Measurements from ENCODE around the gene IRF7.

Gene IRF7

GRCh38 chr11:607971-608659 lies 7.6 kb downstream of the IRF7 start:
- FAIRE-seq = no peak

DNA sequence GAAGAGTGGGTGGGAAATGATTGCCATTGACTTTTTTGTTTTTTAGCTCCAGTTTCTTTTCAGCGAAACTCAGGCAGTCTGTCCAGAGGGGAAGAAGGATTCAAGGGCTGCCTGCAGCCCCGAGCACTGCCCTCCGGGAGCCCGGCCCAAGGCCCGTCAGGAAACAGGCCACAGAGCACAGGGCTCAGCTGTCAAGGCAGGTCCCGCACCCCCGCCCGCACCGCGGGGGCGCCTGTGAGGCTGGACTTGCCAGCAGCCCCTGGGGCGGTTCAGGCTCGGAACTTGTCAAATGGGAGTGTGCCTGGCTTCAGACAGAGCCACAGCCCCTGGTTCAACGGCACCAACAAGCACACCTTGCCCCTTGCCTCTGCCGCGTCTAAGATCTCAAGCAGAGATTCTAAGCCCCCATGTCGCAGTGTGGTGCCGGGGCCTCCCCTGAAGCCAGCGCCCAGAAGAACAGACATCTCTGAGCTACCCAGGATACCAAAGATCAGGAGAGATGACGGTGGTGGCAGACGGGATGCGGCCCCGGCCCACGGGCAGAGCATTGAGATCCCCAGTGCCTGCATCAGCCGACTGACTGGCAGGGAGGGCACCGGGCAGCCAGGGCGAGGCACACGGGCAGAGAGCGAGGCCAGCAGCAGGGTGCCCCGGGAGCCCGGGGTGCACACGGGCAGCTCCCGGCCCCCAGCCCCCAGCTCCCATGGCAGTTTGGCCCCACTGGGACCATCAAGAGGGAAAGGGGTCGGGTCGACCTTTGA lies 8.6 kb downstream of the IRF7 start:
- no peak for FAIRE-seq

DNA sequence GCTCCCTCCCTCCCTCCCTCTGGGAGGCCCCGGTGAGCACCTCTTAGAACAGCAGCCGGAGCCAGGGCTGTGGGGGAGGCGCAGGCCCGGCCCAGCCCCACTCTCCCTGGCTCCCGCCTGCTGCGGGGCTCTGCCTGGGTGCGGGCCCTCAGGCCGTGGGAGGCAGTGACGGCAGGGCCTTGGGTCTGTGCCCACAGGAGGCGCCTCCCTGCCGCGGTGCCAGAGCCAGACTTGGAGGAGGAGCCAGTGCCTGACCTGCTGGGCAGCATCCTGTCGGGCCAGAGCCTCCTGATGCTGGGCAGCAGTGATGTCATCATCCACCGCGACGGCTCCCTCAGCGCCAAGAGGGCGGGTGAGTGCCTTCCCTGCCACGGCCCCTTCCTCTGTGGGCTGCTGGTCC lies 9.5 kb downstream of the IRF7 start:
- FAIRE-seq = no peak

- FAIRE-seq = no peak
Observed at GRCh38 chr11:605286-606129, 10.2 kb downstream of the IRF7 start.

- FAIRE-seq = no peak
Observed at GRCh38 chr11:603154-603553, 12.6 kb downstream of the IRF7 start.

- FAIRE-seq = no peak
Observed at GRCh38 chr11:601573-602245, 14.0 kb downstream of the IRF7 start.

- no peak for FAIRE-seq
Observed at GRCh38 chr11:598005-598680, 17.6 kb downstream of the IRF7 start.

DNA sequence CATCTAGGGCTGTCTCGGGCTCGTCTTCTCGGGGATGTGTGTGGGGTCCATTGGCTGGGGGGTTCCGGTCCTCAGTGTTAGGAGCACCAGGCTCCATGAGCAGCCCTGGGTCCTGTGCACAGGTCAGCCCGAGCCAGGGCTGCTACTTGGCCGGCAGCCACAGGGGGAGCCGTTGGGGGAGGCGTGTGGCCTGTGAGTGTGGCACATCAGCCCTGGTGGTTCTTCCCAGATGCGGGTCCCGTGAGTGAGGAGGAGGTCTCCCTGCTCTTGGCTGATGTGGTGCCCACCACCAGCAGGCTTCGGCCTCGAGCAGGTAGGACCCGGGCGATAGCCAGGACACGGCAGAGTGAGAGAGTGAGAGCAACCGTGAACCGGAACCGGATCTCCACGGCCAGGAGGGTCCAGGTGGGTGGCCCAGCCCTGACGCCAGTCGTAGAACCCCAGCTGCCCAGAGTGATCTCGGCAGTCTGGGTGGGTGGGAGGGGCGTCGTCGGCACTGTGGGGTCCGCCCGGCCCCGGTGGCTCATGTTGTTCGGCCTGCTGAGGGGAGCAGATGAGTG lies 18.5 kb downstream of the IRF7 start:
- no peak for FAIRE-seq

DNA sequence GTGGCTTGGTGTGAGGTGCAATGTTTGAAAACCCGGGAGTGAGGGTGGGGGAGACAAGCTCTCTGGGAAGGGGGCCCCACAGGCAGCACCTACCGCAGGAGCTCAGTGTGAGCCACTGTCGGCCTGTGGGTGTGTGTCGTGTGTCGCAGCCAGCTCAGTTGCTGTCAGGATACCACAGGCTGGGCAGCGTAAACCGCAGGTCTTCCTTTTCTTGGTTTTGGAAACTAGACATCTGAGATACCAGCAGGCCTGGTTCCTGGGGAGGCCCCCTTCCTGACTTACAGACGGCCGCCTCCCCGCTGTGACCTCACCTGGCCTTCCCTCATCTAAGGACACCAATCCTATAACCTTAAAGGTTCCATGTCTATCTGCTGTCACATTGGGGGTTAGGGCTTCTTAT lies 19.4 kb downstream of the IRF7 start:
- no peak for FAIRE-seq

DNA sequence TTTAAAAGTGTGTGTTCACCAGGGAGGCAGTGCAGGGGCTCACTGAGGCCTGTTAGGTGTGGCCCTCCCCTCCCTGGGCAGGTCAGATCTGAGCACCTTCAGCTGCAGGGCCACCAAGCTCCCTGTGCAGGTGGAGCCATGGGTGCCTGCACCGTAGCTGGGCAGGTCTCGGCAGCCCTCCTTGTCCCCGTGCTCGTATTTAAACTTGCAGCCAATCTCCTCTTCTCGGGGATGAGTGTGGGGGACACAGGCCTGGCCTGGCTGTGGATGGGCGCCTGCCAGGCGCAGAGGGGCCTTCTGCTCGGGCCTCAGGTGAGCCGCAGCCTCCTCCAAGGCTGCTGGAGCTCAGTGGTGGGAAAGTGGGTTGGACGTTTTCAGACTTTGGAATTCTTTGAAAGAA lies 20.4 kb downstream of the IRF7 start:
- FAIRE-seq = no peak

DNA sequence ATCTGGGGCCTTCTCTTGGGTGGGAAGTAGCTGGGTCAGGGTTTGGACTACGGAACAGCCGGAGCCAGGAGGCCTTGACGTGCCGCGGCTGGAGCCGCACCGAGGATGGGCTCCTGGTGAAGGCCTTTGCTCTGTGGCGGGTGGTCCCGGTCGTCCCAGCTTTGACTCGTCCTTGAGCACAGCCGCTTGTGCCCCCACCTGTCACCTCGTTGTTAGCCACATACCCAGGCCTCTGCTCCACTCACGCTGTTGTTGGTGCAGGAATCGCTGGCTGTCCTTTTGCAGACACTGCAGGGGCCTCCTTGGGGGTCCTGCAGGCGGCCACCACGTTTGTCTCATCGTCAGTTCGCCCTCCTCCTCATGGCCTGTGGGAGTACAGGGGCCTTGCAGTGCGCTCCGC lies 22.4 kb downstream of the IRF7 start:
- FAIRE-seq = no peak

DNA sequence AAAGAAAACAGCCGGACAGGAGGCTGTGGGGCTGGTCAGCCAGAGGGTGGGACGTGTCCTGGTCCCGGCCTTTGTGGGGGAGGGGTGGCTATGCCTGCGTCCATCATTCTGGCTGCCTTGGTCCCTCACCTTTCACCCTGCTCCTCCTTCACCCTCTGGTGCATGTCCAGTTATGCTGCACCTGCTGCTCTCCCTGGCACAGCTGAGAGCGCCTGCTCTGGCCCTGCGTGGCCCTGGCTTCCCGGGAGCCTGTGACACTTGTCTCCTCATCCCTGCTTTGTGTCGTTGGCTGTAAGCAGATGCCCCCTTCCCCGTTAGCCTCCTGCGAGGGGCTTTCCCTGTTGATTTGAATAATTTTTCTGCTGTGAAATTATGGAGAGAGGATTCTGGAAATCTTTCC lies 22.8 kb downstream of the IRF7 start:
- no peak for FAIRE-seq

- no peak for FAIRE-seq
Observed at GRCh38 chr11:592501-592900, 23.2 kb downstream of the IRF7 start.

DNA sequence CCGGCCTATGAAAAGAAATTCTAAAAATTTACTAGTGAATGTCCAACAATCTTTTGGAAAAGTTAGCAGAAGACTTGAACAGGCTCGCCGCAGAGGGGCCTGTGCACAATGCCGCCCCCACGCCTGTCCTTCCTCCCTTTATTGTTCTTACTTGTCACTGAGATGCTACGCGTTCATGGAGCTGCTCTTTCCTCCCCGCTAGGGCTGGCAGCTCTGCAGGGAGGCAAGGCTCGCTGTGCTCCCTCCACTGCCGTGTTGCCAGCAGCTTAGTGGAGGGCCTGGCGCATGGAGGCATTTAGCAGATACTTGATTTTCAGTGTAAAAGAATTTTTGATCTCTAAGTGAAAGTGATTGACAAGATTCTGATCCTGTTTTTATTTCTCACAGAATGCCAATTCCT lies 24.8 kb downstream of the IRF7 start:
- no peak for FAIRE-seq

DNA sequence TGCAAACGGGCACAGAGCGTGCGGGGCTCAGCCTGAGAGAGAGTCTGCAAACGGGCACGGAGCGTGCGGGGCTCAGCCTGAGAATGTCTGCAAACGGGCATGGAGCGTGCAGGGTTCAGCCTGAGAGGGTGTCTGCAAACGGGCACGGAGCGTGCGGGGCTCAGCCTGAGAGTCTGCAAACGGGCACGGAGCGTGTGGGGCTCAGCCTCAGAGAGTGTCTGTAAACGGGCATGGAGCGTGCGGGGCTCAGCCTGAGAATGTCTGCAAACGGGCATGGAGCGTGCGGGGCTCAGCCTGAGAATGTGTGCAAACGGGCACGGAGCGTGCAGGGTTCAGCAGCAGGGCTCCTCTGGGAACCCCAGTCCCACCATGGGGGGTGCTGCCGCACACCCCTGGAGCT lies 26.0 kb downstream of the IRF7 start:
- FAIRE-seq = no peak

DNA sequence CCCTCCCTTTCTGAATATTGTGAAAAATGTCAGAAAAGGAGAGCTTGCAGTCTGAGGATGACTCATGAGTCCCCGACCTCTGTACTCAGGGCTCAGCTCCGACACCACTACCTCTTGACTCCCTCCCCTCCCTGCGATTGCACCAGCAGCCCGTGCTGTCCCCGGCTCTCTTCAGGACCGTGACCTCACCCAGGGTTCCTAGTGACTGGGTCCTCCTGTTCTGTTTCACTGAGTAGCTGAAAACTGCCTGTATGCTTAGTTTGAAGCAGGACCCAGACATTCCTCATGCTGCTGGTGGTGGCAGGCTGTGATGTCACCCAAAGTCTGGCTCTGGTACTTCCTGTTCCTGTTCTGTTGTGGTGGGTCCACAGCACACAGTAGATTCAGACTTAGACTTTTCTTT lies 27.8 kb downstream of the IRF7 start:
- FAIRE-seq = no peak

DNA sequence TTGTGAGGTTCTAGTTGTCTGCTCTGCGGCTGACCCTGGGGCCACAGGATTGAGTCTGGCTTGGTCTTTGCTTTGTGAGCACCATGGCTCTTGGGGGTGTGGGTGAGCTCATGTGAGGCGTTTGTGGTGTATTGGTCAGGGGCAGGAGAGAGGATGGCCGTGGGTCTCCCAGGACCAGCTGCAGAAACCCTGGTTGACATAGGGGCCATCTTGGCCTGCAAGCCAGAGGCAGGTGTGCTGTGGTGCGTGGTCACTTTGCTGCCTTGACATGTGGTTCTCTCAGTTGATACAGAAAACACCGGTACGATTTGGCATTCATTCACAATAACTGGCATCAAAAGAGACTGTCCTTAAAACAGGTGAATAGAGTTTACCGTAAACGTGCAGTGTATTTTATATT lies 28.2 kb downstream of the IRF7 start:
- no peak for FAIRE-seq

- FAIRE-seq = no peak
Observed at GRCh38 chr11:586376-587316, 29.1 kb downstream of the IRF7 start.

- FAIRE-seq = no peak
Observed at GRCh38 chr11:584287-584686, 31.5 kb downstream of the IRF7 start.

DNA sequence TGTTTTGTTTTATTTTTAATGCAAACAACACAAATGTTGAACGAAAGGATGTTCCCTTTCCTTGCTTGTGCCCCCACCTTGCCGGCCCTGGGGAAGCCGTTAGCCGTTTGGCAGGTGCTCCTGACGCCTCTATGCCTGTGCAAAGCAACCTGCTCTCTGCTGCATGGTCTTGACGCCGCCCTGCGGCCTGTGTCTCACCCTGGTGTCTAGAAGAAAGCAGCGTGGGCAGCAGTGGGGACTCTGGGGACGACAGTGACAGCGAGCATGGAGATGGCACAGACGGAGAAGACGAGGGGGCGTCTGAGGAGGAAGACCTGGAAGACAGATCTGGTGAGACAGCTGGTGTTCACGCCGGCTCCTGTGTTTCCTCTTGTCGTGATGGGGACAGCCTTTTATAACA lies 34.0 kb downstream of the IRF7 start:
- no peak for FAIRE-seq

GRCh38 chr11:581342-581741 lies 34.4 kb downstream of the IRF7 start:
- FAIRE-seq = no peak

Data from G401.6 (cell line).